ENCODE data around the gene EID2B. TPM values are rescaled to one million over a fixed set of nuclear protein-coding genes. Genes with fewer than 3 reads are reported as not detected.

Gene EID2B
- total and polyA plus RNA-seq, 12 donors: 1.8 to 4.7 (median 3.2) TPM

DNA sequence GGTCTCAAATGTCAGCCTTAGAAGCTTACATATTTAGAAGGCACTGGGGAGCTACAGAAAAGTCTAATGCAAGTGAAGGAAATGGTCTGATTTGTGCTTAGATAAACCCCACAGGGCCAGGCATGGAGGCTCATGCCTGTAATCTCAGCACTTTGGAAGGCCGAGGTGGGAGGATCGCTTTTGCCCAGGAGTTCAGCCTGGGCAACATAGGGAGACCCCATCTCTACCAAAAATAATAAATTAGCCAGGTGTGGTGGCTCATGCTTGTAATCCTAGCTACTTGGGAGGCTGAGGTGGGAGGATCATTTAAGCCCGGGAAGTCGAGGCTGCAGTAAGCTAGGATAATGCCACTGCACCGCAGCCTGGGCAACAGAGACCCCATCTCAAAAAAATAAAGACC is 36.6 kb downstream of the EID2B start:
- intact Hi-C loops (cut with DNase I): no loop called here
- Histone ChIP-seq H3K27ac (no peak overlapping the region), H3K36me3 (peaks cover 0 to 12% (median 0%) of the 10 kb centered on the region in 9 donors), H3K4me3 (no peak overlapping the region), H3K27me3 (peaks cover 10 to 59% (median 52%) of the 10 kb centered on the region in 7 donors), H3K4me1 (peaks cover 0 to 20% (median 18%) of the 10 kb centered on the region in 9 donors), H3K9me3 (no peaks in the 10 kb centered on the region)
- 83 to 86% methylated on average over 5 of the region's 5 CpGs for WGBS, 2 donors
- DNase-seq (no peak), ATAC-seq (no peak)
- TF ChIP-seq, protein P1, sequence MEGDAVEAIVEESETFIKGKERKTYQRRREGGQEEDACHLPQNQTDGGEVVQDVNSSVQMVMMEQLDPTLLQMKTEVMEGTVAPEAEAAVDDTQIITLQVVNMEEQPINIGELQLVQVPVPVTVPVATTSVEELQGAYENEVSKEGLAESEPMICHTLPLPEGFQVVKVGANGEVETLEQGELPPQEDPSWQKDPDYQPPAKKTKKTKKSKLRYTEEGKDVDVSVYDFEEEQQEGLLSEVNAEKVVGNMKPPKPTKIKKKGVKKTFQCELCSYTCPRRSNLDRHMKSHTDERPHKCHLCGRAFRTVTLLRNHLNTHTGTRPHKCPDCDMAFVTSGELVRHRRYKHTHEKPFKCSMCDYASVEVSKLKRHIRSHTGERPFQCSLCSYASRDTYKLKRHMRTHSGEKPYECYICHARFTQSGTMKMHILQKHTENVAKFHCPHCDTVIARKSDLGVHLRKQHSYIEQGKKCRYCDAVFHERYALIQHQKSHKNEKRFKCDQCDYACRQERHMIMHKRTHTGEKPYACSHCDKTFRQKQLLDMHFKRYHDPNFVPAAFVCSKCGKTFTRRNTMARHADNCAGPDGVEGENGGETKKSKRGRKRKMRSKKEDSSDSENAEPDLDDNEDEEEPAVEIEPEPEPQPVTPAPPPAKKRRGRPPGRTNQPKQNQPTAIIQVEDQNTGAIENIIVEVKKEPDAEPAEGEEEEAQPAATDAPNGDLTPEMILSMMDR (IDR thresholded peaks at IDR 0.05): no peak

DNA sequence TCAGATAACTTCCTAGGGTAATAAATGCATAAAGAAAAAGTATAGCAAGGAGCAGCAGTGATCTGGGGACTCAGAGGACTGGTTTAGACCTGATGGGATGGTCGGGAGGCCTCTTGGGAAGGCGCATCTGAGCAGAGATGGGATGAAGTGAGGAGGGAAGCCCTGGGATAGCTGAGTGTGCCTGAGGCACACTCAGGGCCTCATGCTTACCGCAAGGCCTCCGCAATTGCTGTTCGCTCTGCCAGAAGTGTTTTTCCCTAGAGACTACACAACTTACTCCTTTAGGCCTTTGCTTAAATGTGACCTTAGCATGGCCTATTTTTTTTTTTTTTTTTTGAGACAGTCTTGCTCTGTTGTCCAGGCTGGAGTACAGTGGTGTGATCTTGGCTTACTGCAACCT is 38.0 kb downstream of the EID2B start:
- ATAC-seq: no peak
- 76 to 85% methylated on average over 5 of the region's 5 CpGs for WGBS, 2 donors
- Histone ChIP-seq H3K4me3 (no peak overlapping the region), H3K27ac (no peak overlapping the region), H3K4me1 (peaks cover 0 to 20% (median 18%) of the 10 kb centered on the region in 9 donors), H3K36me3 (peaks cover 0 to 26% (median 9%) of the 10 kb centered on the region in 9 donors), H3K27me3 (peaks cover 9 to 45% (median 39%) of the 10 kb centered on the region in 7 donors), H3K9me3 (no peaks in the 10 kb centered on the region)
- DNase-seq: no peak
- intact Hi-C loops (cut with DNase I): no loop called here
- TF ChIP-seq, protein P1 (IDR thresholded peaks at IDR 0.05): no peak

DNA sequence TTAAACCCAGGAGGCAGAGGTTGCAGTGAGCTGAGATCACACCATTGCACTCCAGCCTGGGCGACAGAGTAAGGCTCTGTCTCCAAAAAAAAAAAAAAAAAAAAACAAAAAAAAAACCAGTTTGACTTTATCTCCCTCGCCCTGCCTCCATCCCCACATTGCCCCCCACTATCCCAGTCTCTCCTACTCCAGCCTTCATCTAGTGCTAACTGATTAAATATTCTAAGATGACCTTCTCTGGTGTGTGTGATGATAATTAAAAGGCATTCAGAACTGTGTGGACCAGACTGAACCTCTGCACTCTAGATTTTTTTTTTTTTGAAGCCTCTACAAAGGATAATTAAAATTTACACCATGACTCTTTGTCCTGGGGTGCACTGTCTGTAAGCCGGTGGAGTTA is 39.9 kb downstream of the EID2B start:
- no peaks in the 10 kb centered on the region for H3K9me3 ChIP-seq
- TF ChIP-seq, protein P1 (IDR thresholded peaks at IDR 0.05): no peak
- H3K4me1 ChIP-seq: peaks cover 0 to 4% (median 3%) of the 10 kb centered on the region in 9 donors
- H3K36me3 ChIP-seq: peaks cover 0 to 45% (median 28%) of the 10 kb centered on the region in 9 donors
- WGBS, 2 donors: 79 to 93% methylated on average over 2 to 3 of the region's 3 CpGs
- no peak overlapping the region for H3K4me3 ChIP-seq
- ATAC-seq: no peak
- no peak overlapping the region for H3K27ac ChIP-seq
- DNase-seq: no peak
- H3K27me3 ChIP-seq: peaks cover 0 to 27% (median 20%) of the 10 kb centered on the region in 7 donors
- intact Hi-C loops (cut with DNase I): no loop called here

DNA sequence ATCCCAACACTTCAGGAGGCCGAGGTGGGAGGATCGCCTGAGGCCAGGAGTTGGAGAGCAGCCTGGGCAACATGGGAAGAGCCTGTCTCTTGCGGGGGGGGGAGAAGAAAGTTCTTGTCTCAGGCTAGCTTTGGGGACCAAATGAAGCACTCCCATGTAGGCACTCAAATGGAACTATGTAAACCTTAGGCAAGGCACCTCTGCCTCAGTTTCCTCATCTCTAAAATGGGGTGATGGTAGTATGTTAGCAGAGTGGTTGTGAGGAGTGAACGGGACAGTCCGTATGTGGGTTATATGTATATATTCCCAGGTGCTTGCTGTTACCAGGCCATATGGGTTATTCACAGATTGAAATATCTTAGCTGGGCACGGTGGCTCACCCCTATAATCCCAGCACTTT is 40.4 kb downstream of the EID2B start:
- 92 to 93% methylated on average over 6 of the region's 6 CpGs for whole genome bisulfite sequencing, 2 donors
- H3K36me3 ChIP-seq: peaks cover 0 to 50% (median 29%) of the 10 kb centered on the region in 9 donors
- ATAC-seq: no peak

More for the DNA sequence above, 40.4 kb downstream of the EID2B start:
- H3K27ac ChIP-seq: no peak overlapping the region
- H3K9me3 ChIP-seq: no peaks in the 10 kb centered on the region
- H3K27me3 ChIP-seq: peaks cover 0 to 21% (median 15%) of the 10 kb centered on the region in 7 donors
- TF ChIP-seq, protein P1 (IDR thresholded peaks at IDR 0.05): no peak
- H3K4me3 ChIP-seq: no peak overlapping the region
- no peaks in the 10 kb centered on the region for H3K4me1 ChIP-seq
- DNase-seq: no peak
- intact Hi-C loops (cut with DNase I): no loop called here

Measured in heart right ventricle (tissue), 16 donors.